ENCODE results near the gene MISP. TPM values are rescaled to one million over a fixed set of nuclear protein-coding genes. Genes with fewer than 3 reads are reported as not detected.
A peak's percentile ranks its signal among the peaks of the same experiment; 100 is the strongest.

MISP gene
- total and polyA plus RNA-seq, 2 of the 13 experiments (the other 11 are each of a cell fraction or from before 2014, with no cell fraction given) = 0.67 to 1.3 TPM

DNA sequence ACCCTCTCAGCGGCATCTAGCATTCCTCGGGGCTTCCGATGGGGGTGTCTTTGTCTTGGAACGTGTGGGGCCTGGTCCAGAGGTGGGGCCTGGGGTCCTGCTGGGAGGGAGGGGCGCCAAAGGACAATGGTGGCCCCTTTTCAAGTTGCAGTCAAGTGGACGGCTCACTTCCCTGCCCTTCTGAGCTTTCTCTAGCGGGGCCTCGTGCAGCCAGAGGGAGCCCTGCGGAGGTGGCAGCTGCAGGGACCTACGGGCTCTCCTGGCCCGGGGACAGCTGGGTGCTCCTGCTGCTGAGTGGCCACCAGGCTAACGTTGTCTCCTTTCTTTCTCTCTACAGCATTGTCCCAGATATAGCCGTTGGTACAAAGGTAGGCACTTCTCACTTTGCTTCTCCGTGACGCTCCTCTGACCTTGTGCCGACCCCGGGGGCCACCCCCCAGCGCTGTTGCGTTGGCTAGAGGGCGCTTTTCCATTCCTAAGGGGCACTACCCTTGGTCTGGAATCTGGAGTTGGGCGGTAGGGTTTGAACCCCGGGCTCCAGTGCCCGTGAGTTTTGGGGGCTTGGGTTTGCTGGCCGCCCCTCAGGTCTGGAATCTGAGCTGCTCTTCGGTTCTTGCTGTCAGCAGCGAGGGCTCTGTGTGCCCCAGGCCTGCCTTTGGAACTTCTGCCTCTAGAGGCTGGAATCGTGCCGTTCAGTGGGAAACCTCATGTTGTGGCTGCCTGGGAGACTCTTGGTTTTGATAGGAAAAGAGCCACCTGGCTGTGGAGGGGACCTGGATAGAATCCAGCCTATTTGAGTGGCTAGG is 48.4 kb downstream of the MISP start (continued):
- no peak for TF ChIP-seq MBD4 (IDR thresholded peaks at IDR 0.05; ENCODE audit: borderline replicate concordance, low read length)
- no peak for TF ChIP-seq HHEX (CRISPR knock-in tag; IDR thresholded peaks at IDR 0.05)
- no peak for TF ChIP-seq ZNF563 (CRISPR knock-in tag; IDR thresholded peaks at IDR 0.05)
- no peak for TF ChIP-seq ZNF720 (CRISPR knock-in tag; IDR thresholded peaks at IDR 0.05)
- no peak for TF ChIP-seq IRF2 (CRISPR knock-in tag; IDR thresholded peaks at IDR 0.05)
- TF ChIP-seq ERF (CRISPR knock-in tag; IDR thresholded peaks at IDR 0.05) = no peak
- no peak for TF ChIP-seq TAF15 (IDR thresholded peaks at IDR 0.05; ENCODE audit: low read depth, low read length, poor library complexity, severe bottlenecking)
- TF ChIP-seq SCMH1 (CRISPR knock-in tag; IDR thresholded peaks at IDR 0.05; ENCODE audit: borderline replicate concordance) = no peak
- TF ChIP-seq TBX3 (IDR thresholded peaks at IDR 0.05; ENCODE audit: borderline replicate concordance) = no peak
- no peak for TF ChIP-seq ZMAT3 (CRISPR knock-in tag; conservative IDR thresholded peaks at IDR 0.05)
- TF ChIP-seq TBL1XR1 (IDR thresholded peaks at IDR 0.05; ENCODE audit: borderline replicate concordance, low read length, partially characterized antibody) = no peak
- TF ChIP-seq ZNF550 (CRISPR knock-in tag; IDR thresholded peaks at IDR 0.05; ENCODE audit: borderline replicate concordance) = no peak
- TF ChIP-seq, protein P1, sequence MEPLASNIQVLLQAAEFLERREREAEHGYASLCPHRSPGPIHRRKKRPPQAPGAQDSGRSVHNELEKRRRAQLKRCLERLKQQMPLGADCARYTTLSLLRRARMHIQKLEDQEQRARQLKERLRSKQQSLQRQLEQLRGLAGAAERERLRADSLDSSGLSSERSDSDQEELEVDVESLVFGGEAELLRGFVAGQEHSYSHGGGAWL (CRISPR knock-in tag; IDR thresholded peaks at IDR 0.05) = peak; percentile 38; the same call in 1 of the 2 replicates
- TF ChIP-seq, protein P2, sequence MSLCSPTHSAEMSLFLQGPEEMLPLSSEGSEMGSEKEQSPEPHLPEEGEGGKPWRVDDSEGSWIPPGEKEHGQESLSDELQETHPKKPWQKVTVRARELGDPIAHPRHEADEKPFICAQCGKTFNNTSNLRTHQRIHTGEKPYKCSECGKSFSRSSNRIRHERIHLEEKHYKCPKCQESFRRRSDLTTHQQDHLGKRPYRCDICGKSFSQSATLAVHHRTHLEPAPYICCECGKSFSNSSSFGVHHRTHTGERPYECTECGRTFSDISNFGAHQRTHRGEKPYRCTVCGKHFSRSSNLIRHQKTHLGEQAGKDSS (CRISPR knock-in tag; IDR thresholded peaks at IDR 0.05; ENCODE audit: borderline replicate concordance, low read depth) = 0 out of 2 replicates have a peak, but pooled peaks have one; percentile 24
- peak; percentile 38 for TF ChIP-seq BCL6 (CRISPR knock-in tag; IDR thresholded peaks at IDR 0.05)
- no peak for TF ChIP-seq ZSCAN20 (CRISPR knock-in tag; IDR thresholded peaks at IDR 0.05; ENCODE audit: borderline replicate concordance)
- TF ChIP-seq, protein P3, sequence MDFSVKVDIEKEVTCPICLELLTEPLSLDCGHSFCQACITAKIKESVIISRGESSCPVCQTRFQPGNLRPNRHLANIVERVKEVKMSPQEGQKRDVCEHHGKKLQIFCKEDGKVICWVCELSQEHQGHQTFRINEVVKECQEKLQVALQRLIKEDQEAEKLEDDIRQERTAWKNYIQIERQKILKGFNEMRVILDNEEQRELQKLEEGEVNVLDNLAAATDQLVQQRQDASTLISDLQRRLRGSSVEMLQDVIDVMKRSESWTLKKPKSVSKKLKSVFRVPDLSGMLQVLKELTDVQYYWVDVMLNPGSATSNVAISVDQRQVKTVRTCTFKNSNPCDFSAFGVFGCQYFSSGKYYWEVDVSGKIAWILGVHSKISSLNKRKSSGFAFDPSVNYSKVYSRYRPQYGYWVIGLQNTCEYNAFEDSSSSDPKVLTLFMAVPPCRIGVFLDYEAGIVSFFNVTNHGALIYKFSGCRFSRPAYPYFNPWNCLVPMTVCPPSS (IDR thresholded peaks at IDR 0.05) = no peak
- TF ChIP-seq, protein P4, sequence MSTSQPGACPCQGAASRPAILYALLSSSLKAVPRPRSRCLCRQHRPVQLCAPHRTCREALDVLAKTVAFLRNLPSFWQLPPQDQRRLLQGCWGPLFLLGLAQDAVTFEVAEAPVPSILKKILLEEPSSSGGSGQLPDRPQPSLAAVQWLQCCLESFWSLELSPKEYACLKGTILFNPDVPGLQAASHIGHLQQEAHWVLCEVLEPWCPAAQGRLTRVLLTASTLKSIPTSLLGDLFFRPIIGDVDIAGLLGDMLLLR (CRISPR knock-in tag; IDR thresholded peaks at IDR 0.05) = no peak
- peak; percentile 57 for TF ChIP-seq ASH2L (IDR thresholded peaks at IDR 0.05; ENCODE audit: insufficient read length, low read depth, low read length)
- TF ChIP-seq ZNF253 (CRISPR knock-in tag; IDR thresholded peaks at IDR 0.05; ENCODE audit: borderline replicate concordance) = no peak
- TF ChIP-seq ZNF263 (CRISPR knock-in tag; IDR thresholded peaks at IDR 0.05) = 0 out of 2 replicates have a peak, but pooled peaks have one; percentile 39
- TF ChIP-seq, protein P5, sequence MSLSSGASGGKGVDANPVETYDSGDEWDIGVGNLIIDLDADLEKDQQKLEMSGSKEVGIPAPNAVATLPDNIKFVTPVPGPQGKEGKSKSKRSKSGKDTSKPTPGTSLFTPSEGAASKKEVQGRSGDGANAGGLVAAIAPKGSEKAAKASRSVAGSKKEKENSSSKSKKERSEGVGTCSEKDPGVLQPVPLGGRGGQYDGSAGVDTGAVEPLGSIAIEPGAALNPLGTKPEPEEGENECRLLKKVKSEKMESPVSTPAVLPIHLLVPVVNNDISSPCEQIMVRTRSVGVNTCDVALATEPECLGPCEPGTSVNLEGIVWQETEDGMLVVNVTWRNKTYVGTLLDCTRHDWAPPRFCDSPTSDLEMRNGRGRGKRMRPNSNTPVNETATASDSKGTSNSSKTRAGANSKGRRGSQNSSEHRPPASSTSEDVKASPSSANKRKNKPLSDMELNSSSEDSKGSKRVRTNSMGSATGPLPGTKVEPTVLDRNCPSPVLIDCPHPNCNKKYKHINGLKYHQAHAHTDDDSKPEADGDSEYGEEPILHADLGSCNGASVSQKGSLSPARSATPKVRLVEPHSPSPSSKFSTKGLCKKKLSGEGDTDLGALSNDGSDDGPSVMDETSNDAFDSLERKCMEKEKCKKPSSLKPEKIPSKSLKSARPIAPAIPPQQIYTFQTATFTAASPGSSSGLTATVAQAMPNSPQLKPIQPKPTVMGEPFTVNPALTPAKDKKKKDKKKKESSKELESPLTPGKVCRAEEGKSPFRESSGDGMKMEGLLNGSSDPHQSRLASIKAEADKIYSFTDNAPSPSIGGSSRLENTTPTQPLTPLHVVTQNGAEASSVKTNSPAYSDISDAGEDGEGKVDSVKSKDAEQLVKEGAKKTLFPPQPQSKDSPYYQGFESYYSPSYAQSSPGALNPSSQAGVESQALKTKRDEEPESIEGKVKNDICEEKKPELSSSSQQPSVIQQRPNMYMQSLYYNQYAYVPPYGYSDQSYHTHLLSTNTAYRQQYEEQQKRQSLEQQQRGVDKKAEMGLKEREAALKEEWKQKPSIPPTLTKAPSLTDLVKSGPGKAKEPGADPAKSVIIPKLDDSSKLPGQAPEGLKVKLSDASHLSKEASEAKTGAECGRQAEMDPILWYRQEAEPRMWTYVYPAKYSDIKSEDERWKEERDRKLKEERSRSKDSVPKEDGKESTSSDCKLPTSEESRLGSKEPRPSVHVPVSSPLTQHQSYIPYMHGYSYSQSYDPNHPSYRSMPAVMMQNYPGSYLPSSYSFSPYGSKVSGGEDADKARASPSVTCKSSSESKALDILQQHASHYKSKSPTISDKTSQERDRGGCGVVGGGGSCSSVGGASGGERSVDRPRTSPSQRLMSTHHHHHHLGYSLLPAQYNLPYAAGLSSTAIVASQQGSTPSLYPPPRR (CRISPR knock-in tag; IDR thresholded peaks at IDR 0.05; ENCODE audit: borderline replicate concordance) = no peak

Measured in HepG2 (cell line).